ENCODE measurements around the gene TOMM70. TPM values are rescaled to one million over a fixed set of nuclear protein-coding genes. Genes with fewer than 3 reads are reported as not detected.
"Not testable (repeated sequence)": the region's sequence is repeated elsewhere in the genome, so short reads cannot be mapped to it uniquely, and the experiment has no call there.

TOMM70 gene
- total RNA-seq, 2 experiments from 2014 or later, result 36.6 to 39.2 TPM

- DNase-seq (no peak), ATAC-seq (ENCODE audit: low read depth) (no peak)
- Mint-ChIP-seq H3K4me3 (no peak overlapping the region), H3K27ac (no peak overlapping the region), H3K9me3 (no peaks in the 10 kb centered on the region), H3K27me3 (no peaks in the 10 kb centered on the region), H3K4me1 (no peaks in the 10 kb centered on the region), H3K36me3 (peaks cover 22% of the 10 kb centered on the region)
- POLR2A ChIA-PET, result no interaction called here
Observed at GRCh38 chr3:100370756-100371155, 30.1 kb downstream of the TOMM70 start.

DNA sequence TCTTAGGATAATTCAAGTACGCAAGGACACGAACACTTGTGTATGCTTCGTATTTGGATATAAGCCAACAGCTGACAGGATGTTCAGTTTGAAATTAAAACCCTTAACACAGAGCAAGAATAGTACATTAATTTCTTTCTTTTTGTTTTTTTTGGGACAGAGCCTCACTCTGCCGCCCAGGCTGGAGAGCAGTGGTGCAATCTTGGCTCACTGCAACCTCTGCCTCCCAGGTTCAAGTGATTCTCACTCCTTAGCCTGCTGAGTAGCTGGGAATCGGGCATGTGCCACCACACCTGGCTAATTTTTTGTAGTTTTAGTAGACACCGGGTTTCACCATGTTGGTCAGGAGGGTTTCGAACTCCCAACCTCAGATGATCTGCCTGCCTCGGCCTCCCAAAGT lies 32.4 kb downstream of the TOMM70 start:
- ATAC-seq (ENCODE audit: low read depth), result no peak
- POLR2A ChIA-PET, result interaction anchor here (1.2 kb wide), 1 partner anchor 12 kb away, joined by 3 read pairs; no protein-coding TSS in a partner anchor
- Mint-ChIP-seq H3K27ac (no peak overlapping the region), H3K9me3 (no peaks in the 10 kb centered on the region), H3K36me3 (peaks cover 34% of the 10 kb centered on the region), H3K27me3 (no peaks in the 10 kb centered on the region), H3K4me3 (no peak overlapping the region), H3K4me1 (no peaks in the 10 kb centered on the region)
- no peak for DNase-seq

DNA sequence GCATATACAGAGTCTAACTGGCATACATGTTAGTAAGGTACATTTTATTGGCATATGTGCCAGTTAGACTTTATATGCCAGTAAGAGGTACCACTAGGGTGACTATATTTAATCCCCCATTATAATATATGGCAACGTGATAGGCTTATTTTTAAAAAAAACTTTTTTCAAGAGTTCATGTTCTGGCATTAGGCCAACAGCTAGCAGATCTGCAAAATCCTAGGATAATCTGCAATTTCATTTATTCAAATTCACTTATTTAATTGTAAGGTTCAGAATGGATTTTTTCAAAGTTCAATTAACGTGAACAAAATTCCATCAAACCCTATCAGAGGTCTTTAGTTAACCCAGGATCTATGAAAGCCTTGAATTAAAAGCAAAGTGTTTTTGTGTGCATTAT lies 34.5 kb downstream of the TOMM70 start:
- DNase-seq (no peak), ATAC-seq (ENCODE audit: low read depth) (no peak)
- POLR2A ChIA-PET, result no interaction called here
- H3K27me3 Mint-ChIP-seq, result no peaks in the 10 kb centered on the region
- peaks cover 2% of the 10 kb centered on the region for H3K9me3 Mint-ChIP-seq
- no peak overlapping the region for H3K27ac Mint-ChIP-seq
- H3K4me3 Mint-ChIP-seq, result no peak overlapping the region
- peaks cover 48% of the 10 kb centered on the region for H3K36me3 Mint-ChIP-seq
- H3K4me1 Mint-ChIP-seq, result no peaks in the 10 kb centered on the region

GRCh38 chr3:100364421-100364820 lies 36.5 kb downstream of the TOMM70 start:
- POLR2A ChIA-PET, result interaction anchor here (0.5 kb wide), 1 partner anchor 40 kb away, joined by 3 read pairs; no protein-coding TSS in a partner anchor
- H3K4me1 Mint-ChIP-seq, result no peaks in the 10 kb centered on the region
- no peak overlapping the region for H3K27ac Mint-ChIP-seq
- no peak for ATAC-seq (ENCODE audit: low read depth)
- no peak for DNase-seq
- no peak overlapping the region for H3K4me3 Mint-ChIP-seq
- H3K9me3 Mint-ChIP-seq, result peaks cover 2% of the 10 kb centered on the region
- H3K36me3 Mint-ChIP-seq, result peaks cover 52% of the 10 kb centered on the region
- H3K27me3 Mint-ChIP-seq, result no peaks in the 10 kb centered on the region

- Mint-ChIP-seq H3K36me3 (peaks cover 45% of the 10 kb centered on the region), H3K4me3 (no peak overlapping the region), H3K9me3 (peaks cover 2% of the 10 kb centered on the region), H3K27me3 (no peaks in the 10 kb centered on the region), H3K27ac (no peak overlapping the region), H3K4me1 (no peaks in the 10 kb centered on the region)
- DNase-seq, result no peak
- POLR2A ChIA-PET, result no interaction called here
- no peak for ATAC-seq (ENCODE audit: low read depth)
Observed at GRCh38 chr3:100361897-100362296, 39.0 kb downstream of the TOMM70 start.

DNA sequence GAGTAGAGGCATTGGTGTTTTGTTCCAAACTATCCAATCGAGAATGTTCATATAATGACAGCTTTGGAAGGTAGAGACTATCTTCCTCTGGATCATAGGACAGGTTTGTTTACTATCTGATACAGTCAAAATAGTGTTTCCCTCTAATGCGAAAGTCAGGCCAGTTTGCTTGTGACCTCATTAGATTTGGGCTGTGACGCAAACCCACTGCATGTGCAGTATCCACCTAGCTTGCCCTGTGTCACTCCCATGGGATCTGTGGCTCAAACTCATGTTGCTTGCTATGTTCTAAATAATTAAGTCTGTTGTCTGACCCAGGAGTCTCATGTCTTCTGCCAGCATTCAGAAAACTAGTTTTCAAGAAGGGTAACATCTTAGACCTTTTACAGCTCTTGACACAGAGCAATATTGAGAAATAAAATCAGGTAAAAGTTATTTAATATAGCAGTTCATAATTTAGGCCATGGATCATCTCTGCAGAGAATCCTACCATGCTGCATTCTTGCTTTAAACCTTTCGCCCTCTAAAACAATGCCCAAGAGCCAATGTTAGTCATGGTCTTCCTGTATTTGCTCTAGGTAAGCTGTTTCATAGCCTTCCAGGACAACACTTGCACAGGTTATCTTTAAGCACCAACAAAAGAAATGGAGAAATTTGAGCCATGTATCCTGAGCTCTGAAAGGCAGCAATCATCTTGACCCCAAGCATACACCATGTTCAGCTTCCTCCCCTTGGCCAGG lies 40.0 kb downstream of the TOMM70 start:
- Mint-ChIP-seq H3K36me3 (peaks cover 46% of the 10 kb centered on the region), H3K27ac (no peak overlapping the region), H3K4me3 (no peak overlapping the region), H3K27me3 (no peaks in the 10 kb centered on the region), H3K4me1 (no peaks in the 10 kb centered on the region), H3K9me3 (peaks cover 2% of the 10 kb centered on the region)
- DNase-seq (no peak), ATAC-seq (ENCODE audit: low read depth) (no peak)
- POLR2A ChIA-PET, result no interaction called here

DNA sequence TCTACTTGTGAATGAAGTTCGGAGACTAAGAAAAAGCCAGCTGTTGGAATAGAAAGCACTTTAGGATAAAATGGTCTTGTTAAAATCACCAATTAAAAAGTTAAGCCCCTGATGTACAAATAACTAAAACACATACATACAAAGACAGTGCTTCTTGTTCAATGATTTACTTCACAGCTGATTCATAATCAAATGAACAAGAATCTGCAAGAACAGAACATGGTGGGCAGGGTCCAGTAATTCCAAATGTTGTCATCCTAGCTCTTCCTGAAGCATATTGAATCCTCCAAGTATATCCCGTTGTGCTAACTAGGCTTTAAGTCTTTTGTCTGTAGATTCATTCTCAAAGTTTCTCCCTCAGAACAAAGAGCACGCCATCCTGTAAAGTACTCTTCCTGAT lies 41.9 kb downstream of the TOMM70 start:
- H3K27me3 Mint-ChIP-seq, result no peaks in the 10 kb centered on the region
- H3K27ac Mint-ChIP-seq, result no peak overlapping the region
- POLR2A ChIA-PET, result no interaction called here
- H3K9me3 Mint-ChIP-seq, result peaks cover 2% of the 10 kb centered on the region
- no peaks in the 10 kb centered on the region for H3K4me1 Mint-ChIP-seq
- H3K36me3 Mint-ChIP-seq, result peaks cover 44% of the 10 kb centered on the region
- DNase-seq, result no peak
- H3K4me3 Mint-ChIP-seq, result no peak overlapping the region
- no peak for ATAC-seq (ENCODE audit: low read depth)

- Mint-ChIP-seq H3K4me3 (no peak overlapping the region), H3K27ac (peak overlapping the region; percentile 13), H3K4me1 (peaks cover 1% of the 10 kb centered on the region), H3K27me3 (no peaks in the 10 kb centered on the region), H3K9me3 (peaks cover 2% of the 10 kb centered on the region), H3K36me3 (peaks cover 41% of the 10 kb centered on the region)
- DNase-seq (no peak), ATAC-seq (ENCODE audit: low read depth) (no peak)
- POLR2A ChIA-PET, result no interaction called here
Observed at GRCh38 chr3:100358413-100358812, 42.5 kb downstream of the TOMM70 start.

DNA sequence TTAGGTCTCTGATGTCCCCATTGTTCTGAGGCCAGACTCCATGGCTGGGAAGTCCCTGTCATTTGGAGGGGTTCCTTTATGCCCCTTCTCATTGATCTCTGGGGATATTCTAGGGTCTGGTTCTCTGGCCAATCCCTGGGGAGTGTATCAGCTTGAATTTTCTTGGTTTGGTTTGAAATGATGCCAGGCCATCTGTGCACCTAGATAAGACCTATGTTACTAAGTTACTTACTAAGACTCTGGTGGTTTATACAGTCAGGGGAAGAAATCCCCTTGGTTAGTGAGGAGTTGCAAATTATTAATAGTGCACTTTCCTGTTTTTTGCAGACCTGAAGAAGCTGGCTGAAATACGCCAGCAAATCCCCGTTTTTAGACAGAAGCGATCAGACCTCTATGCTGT lies 46.0 kb downstream of the TOMM70 start:
- ATAC-seq (ENCODE audit: low read depth), result no peak
- Mint-ChIP-seq H3K9me3 (peaks cover 1% of the 10 kb centered on the region), H3K4me3 (no peak overlapping the region), H3K4me1 (peaks cover 3% of the 10 kb centered on the region), H3K27ac (no peak overlapping the region), H3K27me3 (no peaks in the 10 kb centered on the region), H3K36me3 (peaks cover 35% of the 10 kb centered on the region)
- DNase-seq, result no peak
- POLR2A ChIA-PET, result no interaction called here

DNA sequence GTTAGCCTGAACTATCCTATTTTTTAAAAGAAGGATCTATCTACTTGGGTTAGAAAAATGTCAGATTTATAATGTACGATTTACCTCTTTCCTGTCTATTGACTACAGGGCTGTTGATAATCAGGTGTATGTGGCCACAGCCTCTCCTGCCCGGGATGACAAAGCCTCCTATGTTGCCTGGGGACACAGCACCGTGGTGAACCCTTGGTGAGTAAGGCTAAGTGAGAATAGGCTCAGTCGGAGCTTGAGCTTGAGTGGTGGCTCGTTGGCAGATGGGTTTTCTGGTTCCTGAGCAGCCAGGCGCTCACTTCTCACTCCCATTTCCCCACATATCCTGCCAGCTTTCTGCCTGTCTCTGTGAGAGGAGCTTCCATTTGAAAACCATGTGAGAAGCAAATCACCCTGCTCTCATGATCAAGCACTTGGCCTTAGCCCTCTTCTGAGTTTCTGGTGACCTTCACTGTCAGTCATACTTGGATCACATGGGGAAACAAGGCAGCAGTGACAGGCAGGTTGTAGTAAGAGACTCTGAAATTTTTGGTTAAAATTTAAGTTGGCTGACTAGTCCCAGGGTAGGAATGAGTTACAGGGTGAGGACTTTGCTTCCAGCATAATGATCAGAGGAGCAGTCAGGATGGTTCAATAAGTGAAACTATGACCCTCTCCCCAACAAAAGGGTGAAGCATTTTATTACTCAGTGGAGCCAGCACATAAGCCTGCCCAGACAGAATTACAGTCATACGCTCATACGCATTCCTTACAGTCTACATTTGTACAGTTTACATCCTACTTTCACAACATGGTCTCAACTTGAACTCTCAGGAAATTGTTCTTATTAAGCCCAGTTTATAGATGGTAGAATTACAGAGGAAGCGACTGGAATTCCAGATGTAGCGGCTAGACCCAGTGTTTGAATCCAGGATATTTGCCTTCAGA lies 48.3 kb downstream of the TOMM70 start:
- POLR2A ChIA-PET, result no interaction called here
- Mint-ChIP-seq H3K9me3 (peaks cover 1% of the 10 kb centered on the region), H3K4me1 (peaks cover 3% of the 10 kb centered on the region), H3K4me3 (no peak overlapping the region), H3K27me3 (no peaks in the 10 kb centered on the region), H3K36me3 (peaks cover 45% of the 10 kb centered on the region), H3K27ac (no peak overlapping the region)
- ATAC-seq (ENCODE audit: low read depth) (no peak), DNase-seq (no peak)

- ATAC-seq (ENCODE audit: low read depth); H3K4me3 Mint-ChIP-seq: not testable (repeated sequence)
- peaks cover 49% of the 10 kb centered on the region for H3K36me3 Mint-ChIP-seq
Observed at GRCh38 chr3:100351770-100352169, 49.1 kb downstream of the TOMM70 start.

DNA sequence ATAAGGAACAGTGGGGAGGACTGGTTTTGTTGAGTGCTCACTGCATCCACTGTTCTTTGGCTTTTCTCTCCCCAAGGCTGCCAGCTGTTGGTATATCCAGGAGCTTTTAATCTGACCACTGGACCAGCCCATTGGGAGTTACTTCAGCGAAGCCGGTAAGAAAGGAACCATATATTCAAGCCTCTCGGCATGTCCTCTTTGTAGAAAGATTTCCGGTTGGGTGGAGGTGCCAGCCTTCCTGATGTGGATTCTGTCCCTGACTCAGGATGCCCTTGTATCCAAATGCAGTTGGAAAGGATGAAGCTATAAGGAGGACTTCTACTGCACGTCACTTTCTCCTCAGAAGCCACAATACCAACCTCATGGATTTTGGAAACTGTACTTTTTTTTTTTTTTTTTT lies 52.2 kb downstream of the TOMM70 start:
- peaks cover 57% of the 10 kb centered on the region for H3K36me3 Mint-ChIP-seq
- no peak for ATAC-seq (ENCODE audit: low read depth)
- peaks cover 11% of the 10 kb centered on the region for H3K4me1 Mint-ChIP-seq
- no peak for DNase-seq
- H3K27me3 Mint-ChIP-seq, result no peaks in the 10 kb centered on the region
- peaks cover 1% of the 10 kb centered on the region for H3K9me3 Mint-ChIP-seq
- POLR2A ChIA-PET, result no interaction called here
- no peak overlapping the region for H3K27ac Mint-ChIP-seq
- no peak overlapping the region for H3K4me3 Mint-ChIP-seq

More at GRCh38 chr3:100351770-100352169, 49.1 kb downstream of the TOMM70 start:
- H3K9me3 Mint-ChIP-seq, H3K27ac Mint-ChIP-seq, H3K27me3 Mint-ChIP-seq, DNase-seq, POLR2A ChIA-PET, H3K4me1 Mint-ChIP-seq: not testable (repeated sequence)

- ATAC-seq (ENCODE audit: low read depth) (no peak), DNase-seq (no peak)
- no peak overlapping the region for H3K4me3 Mint-ChIP-seq
- no peaks in the 10 kb centered on the region for H3K9me3 Mint-ChIP-seq
- peaks cover 41% of the 10 kb centered on the region for H3K36me3 Mint-ChIP-seq
- POLR2A ChIA-PET, result interaction anchor here (1.8 kb wide), 1 partner anchor 61 kb away, joined by 4 read pairs; the partner anchor contains the start of genes LNP1 and TOMM70
- peaks cover 24% of the 10 kb centered on the region for H3K4me1 Mint-ChIP-seq
- H3K27ac Mint-ChIP-seq, result peak overlapping the region; percentile 56
- H3K27me3 Mint-ChIP-seq, result no peaks in the 10 kb centered on the region
Observed at GRCh38 chr3:100340527-100340926, 60.4 kb downstream of the TOMM70 start.
